ENCODE results near the gene DNAJC6. TPM values are rescaled to one million over a fixed set of nuclear protein-coding genes. Genes with fewer than 3 reads are reported as not detected.

The DNAJC6 gene
- total RNA-seq, 1 donor from 2014 or later = 8.3 TPM

- no peaks in the 10 kb centered on the region for H3K27me3 ChIP-seq (ENCODE audit: control insufficient read depth, insufficient read depth, low read length)
- no peak for DNase-seq (ENCODE audit: low read depth)
- H3K36me3 ChIP-seq (ENCODE audit: control insufficient read depth, insufficient read depth, low read length) = no peaks in the 10 kb centered on the region
- no peak for TF ChIP-seq CTCF (IDR thresholded peaks at IDR 0.05; ENCODE audit: insufficient read depth, low read length, poor library complexity, severe bottlenecking)
- no peak overlapping the region for H3K4me3 ChIP-seq (ENCODE audit: low read depth, low read length)
Measured at GRCh38 chr1:65276197-65276939, 33.0 kb upstream of the DNAJC6 start.

GRCh38 chr1:65277605-65278347 lies 31.6 kb upstream of the DNAJC6 start:
- TF ChIP-seq CTCF (IDR thresholded peaks at IDR 0.05; ENCODE audit: insufficient read depth, low read length, poor library complexity, severe bottlenecking) = no peak
- DNase-seq (ENCODE audit: low read depth) = no peak
- no peaks in the 10 kb centered on the region for H3K27me3 ChIP-seq (ENCODE audit: control insufficient read depth, insufficient read depth, low read length)
- no peaks in the 10 kb centered on the region for H3K36me3 ChIP-seq (ENCODE audit: control insufficient read depth, insufficient read depth, low read length)
- no peak overlapping the region for H3K4me3 ChIP-seq (ENCODE audit: low read depth, low read length)

- TF ChIP-seq CTCF (IDR thresholded peaks at IDR 0.05; ENCODE audit: insufficient read depth, low read length, poor library complexity, severe bottlenecking) = no peak
- no peaks in the 10 kb centered on the region for H3K27me3 ChIP-seq (ENCODE audit: control insufficient read depth, insufficient read depth, low read length)
- DNase-seq (ENCODE audit: low read depth) = no peak
Measured at GRCh38 chr1:65278376-65279069, 30.8 kb upstream of the DNAJC6 start.

GRCh38 chr1:65279070-65279779 lies 30.1 kb upstream of the DNAJC6 start:
- TF ChIP-seq CTCF (IDR thresholded peaks at IDR 0.05; ENCODE audit: insufficient read depth, low read length, poor library complexity, severe bottlenecking) = no peak
- no peak overlapping the region for H3K4me3 ChIP-seq (ENCODE audit: low read depth, low read length)

More at GRCh38 chr1:65278376-65279069, 30.8 kb upstream of the DNAJC6 start:
- Histone ChIP-seq H3K4me3 (ENCODE audit: low read depth, low read length) (no peak overlapping the region), H3K36me3 (ENCODE audit: control insufficient read depth, insufficient read depth, low read length) (no peaks in the 10 kb centered on the region)

GRCh38 chr1:65281846-65282245 lies 27.5 kb upstream of the DNAJC6 start:
- no peaks in the 10 kb centered on the region for H3K36me3 ChIP-seq (ENCODE audit: control insufficient read depth, insufficient read depth, low read length)
- H3K4me3 ChIP-seq (ENCODE audit: low read depth, low read length) = no peak overlapping the region
- no peaks in the 10 kb centered on the region for H3K27me3 ChIP-seq (ENCODE audit: control insufficient read depth, insufficient read depth, low read length)
- DNase-seq (ENCODE audit: low read depth) = no peak
- TF ChIP-seq CTCF (IDR thresholded peaks at IDR 0.05; ENCODE audit: insufficient read depth, low read length, poor library complexity, severe bottlenecking) = no peak

More at GRCh38 chr1:65279070-65279779, 30.1 kb upstream of the DNAJC6 start:
- DNase-seq (ENCODE audit: low read depth) = no peak
- H3K36me3 ChIP-seq (ENCODE audit: control insufficient read depth, insufficient read depth, low read length) = no peaks in the 10 kb centered on the region
- no peaks in the 10 kb centered on the region for H3K27me3 ChIP-seq (ENCODE audit: control insufficient read depth, insufficient read depth, low read length)
